ENCODE measurements around the gene NOP14. TPM values are rescaled to one million over a fixed set of nuclear protein-coding genes. Genes with fewer than 3 reads are reported as not detected.
"Not testable (repeated sequence)": the region's sequence is repeated elsewhere in the genome, so short reads cannot be mapped to it uniquely, and the experiment has no call there.

The NOP14 gene
- 10 to 100 TPM; 22.4 to 28.7 (median 27.6) TPM for polyA plus RNA-seq (ENCODE audit: insufficient read depth in 1 of 5, insufficient read length in 5 of 5, low replicate concordance in 1 of 5)
- long read RNA-seq, donor 1, partial matches to known transcripts: 23 of 25 reads
- long read RNA-seq, donor 1, other reads (novel, unspliced or antisense): 0 of 25 reads
- long read RNA-seq, donor 2: 0 reads
- long read RNA-seq, donor 3, partial matches to known transcripts: 0 of 1 reads
- long read RNA-seq, donor 3, other reads (novel, unspliced or antisense): 0 of 1 reads
- long read RNA-seq, donor 4: 0 reads
- long read RNA-seq, donor 5, partial matches to known transcripts: 0 of 1 reads
- long read RNA-seq, donor 5, other reads (novel, unspliced or antisense): 0 of 1 reads
- long read RNA-seq, donor 6, partial matches to known transcripts: 0 of 2 reads
- long read RNA-seq, donor 6, other reads (novel, unspliced or antisense): 0 of 2 reads
- long read RNA-seq, donor 7: 0 reads
- long read RNA-seq, donor 8, partial matches to known transcripts: 0 of 1 reads
- long read RNA-seq, donor 8, other reads (novel, unspliced or antisense): 0 of 1 reads

- DNase-seq: peak; percentile 97 to 98
Measured at GRCh38 chr4:2963175-2963965, at the start of gene NOP14, which contains the start of gene GRK4. Gene NOP14 (minus strand): TSS chr4:2963406. CDS start chr4:2963319, 87 bp downstream. Gene GRK4 (plus strand): TSS chr4:2963571. CDS start chr4:2964071, 500 bp downstream.

- no peak for DNase-seq
Measured at GRCh38 chr4:3011456-3012220, 48.4 kb upstream of the NOP14 start.

GRCh38 chr4:3010998-3011397, 47.8 kb upstream of the NOP14 start:
- DNase-seq: peak; percentile 66 to 73

GRCh38 chr4:3010577-3010976, 47.4 kb upstream of the NOP14 start:
- DNase-seq: no peak

GRCh38 chr4:3009422-3009821, 46.2 kb upstream of the NOP14 start:
- DNase-seq: no peak

GRCh38 chr4:3007724-3008123, 44.5 kb upstream of the NOP14 start:
- no peak for DNase-seq

- no peak for DNase-seq
Measured at GRCh38 chr4:2996415-2996814, 33.2 kb upstream of the NOP14 start.

GRCh38 chr4:2995546-2996265, 32.5 kb upstream of the NOP14 start:
- no peak for DNase-seq

- DNase-seq: no peak
Measured at GRCh38 chr4:2994917-2995316, 31.7 kb upstream of the NOP14 start.

GRCh38 chr4:2991243-2991642, 28.0 kb upstream of the NOP14 start:
- DNase-seq: no peak

- DNase-seq: not testable (repeated sequence)
Measured at GRCh38 chr4:2983715-2984114, 20.5 kb upstream of the NOP14 start.

GRCh38 chr4:2982012-2982411, 18.8 kb upstream of the NOP14 start:
- no peak for DNase-seq

- no peak for DNase-seq
Measured at GRCh38 chr4:2981256-2981819, 18.1 kb upstream of the NOP14 start.

- no peak for DNase-seq
Measured at GRCh38 chr4:2977211-2978088, 14.2 kb upstream of the NOP14 start.

- no peak for DNase-seq
Measured at GRCh38 chr4:2971275-2971674, 8.1 kb upstream of the NOP14 start.

GRCh38 chr4:2968381-2968780, 5.2 kb upstream of the NOP14 start:
- no peak for DNase-seq

- DNase-seq: no peak
Measured at GRCh38 chr4:2965262-2965661, 2.1 kb upstream of the NOP14 start.

- DNase-seq: no peak
Measured at GRCh38 chr4:2964706-2965258, 1.6 kb upstream of the NOP14 start.

GRCh38 chr4:2963966-2964471, 813 bp upstream of the NOP14 start:
- no peak for DNase-seq

All from right lung (tissue), 10 donors.